H1 (cell line): ENCODE measurements around the gene CLEC16A. TPM values are rescaled to one million over a fixed set of nuclear protein-coding genes. Genes with fewer than 3 reads are reported as not detected.

ENCODE experiments used
- CTCF ChIA-PET: fragments of 300-600 bp; sonication (Branson Sonifier 250); formaldehyde crosslinking; loops from one replicate; lab custom pipeline; 2021; ENCODE audit not compliant: partially characterized antibody; lab: Charles Lee
- POLR2A ChIA-PET: fragments of 300-600 bp; sonication (Branson Sonifier 250); formaldehyde crosslinking; loops from one replicate; lab custom pipeline; 2021; ENCODE audit warnings: inconsistent platforms; ENCODE audit not compliant: partially characterized antibody; lab: Charles Lee
- DNase-seq, 2 experiments: peaks; one replicate each; pipeline versions ENCODE4 v3.0.0 to v3.0.0-alpha.2; 2010 to 2022; ENCODE audit warnings: low spot score in 2 of 2, low read depth in 1 of 2, mixed read lengths in 1 of 2
- FAIRE-seq: peaks from 2 replicates; lab custom pipeline; 2011; peaks lifted over from hg19 to GRCh38; lab: Jason Lieb, UNC
- H2AFZ ChIP-seq: 2 replicates; pipeline ENCODE4 v1.8.1; 2012; ENCODE audit warnings: low read length, inconsistent platforms
- H2AK5ac ChIP-seq: 2 replicates; pipeline ENCODE4 v1.6.1; 2013; ENCODE audit warnings: low read depth, low read length
- H2BK120ac ChIP-seq: replicated peaks from 2 replicates; pipeline ENCODE3; 2013; ENCODE audit warnings: low read depth, low read length, inconsistent platforms
- H2BK12ac ChIP-seq: 2 replicates; pipeline ENCODE4 v1.6.1; 2013; ENCODE audit warnings: low read depth, low read length
- H2BK15ac ChIP-seq: 2 replicates; pipeline ENCODE4 v1.6.1; 2013; ENCODE audit warnings: low read length
- H2BK20ac ChIP-seq: 2 replicates; pipeline ENCODE4 v1.6.1; 2013; ENCODE audit warnings: low read length
- H2BK5ac ChIP-seq: 2 replicates; pipeline ENCODE4 v1.6.1; 2013; ENCODE audit warnings: low read depth, low read length
- H3K14ac ChIP-seq: 2 replicates; pipeline ENCODE4 v1.6.1; 2013; ENCODE audit warnings: inconsistent platforms; ENCODE audit not compliant: insufficient read length
- H3K18ac ChIP-seq: 2 replicates; pipeline ENCODE4 v1.6.1; 2013; ENCODE audit warnings: low read length; ENCODE audit errors: extremely low read depth
- H3K23ac ChIP-seq: 2 replicates; pipeline ENCODE4 v1.6.1; 2013; ENCODE audit warnings: inconsistent platforms; ENCODE audit not compliant: insufficient read length
- H3K23me2 ChIP-seq: 2 replicates; pipeline ENCODE4 v1.6.1; 2013; ENCODE audit warnings: low read depth, low read length
- H3K27ac ChIP-seq: 2 replicates; pipeline ENCODE4 v1.6.1; 2011; ENCODE audit warnings: low read depth, low read length, inconsistent platforms
- H3K27me3 ChIP-seq, 4 experiments: replicated peaks in 1 of 4; 1 replicate in 1 of 4; 2 replicates in 3 of 4; pipeline versions ENCODE4 v1.6.1 to v1.8.1; 2011 to 2013; ENCODE audit warnings: low read length in 3 of 4, mild to moderate bottlenecking in 3 of 4, inconsistent platforms in 2 of 4, mixed read lengths in 2 of 4, moderate library complexity in 1 of 4; ENCODE audit not compliant: control insufficient read depth in 3 of 4, insufficient read depth in 3 of 4; ENCODE audit errors: extremely low read depth in 1 of 4
- H3K36me3 ChIP-seq, 4 experiments: 2 replicates each; pipeline versions ENCODE4 v1.6.1 to v1.8.1; 2011 to 2013; ENCODE audit warnings: mild to moderate bottlenecking in 4 of 4, low read length in 3 of 4, moderate library complexity in 2 of 4, control low read depth in 1 of 4, inconsistent platforms in 1 of 4; ENCODE audit not compliant: insufficient read depth in 4 of 4, control insufficient read depth in 2 of 4
- H3K4ac ChIP-seq: replicated peaks from 2 replicates; pipeline ENCODE3; 2013; ENCODE audit warnings: low read length, low read depth, mixed read lengths, inconsistent platforms; ENCODE audit not compliant: insufficient read length
- H3K4me1 ChIP-seq, 4 experiments: replicated peaks in 1 of 4; 1 replicate in 1 of 4; 2 replicates in 3 of 4; pipeline versions ENCODE4 v1.6.1 to v1.8.1; 2011 to 2013; ENCODE audit warnings: low read length in 3 of 4, inconsistent platforms in 2 of 4, mixed read lengths in 1 of 4; ENCODE audit not compliant: insufficient read depth in 4 of 4, control insufficient read depth in 3 of 4
- H3K4me2 ChIP-seq, 2 experiments: 2 replicates each; pipeline versions ENCODE4 v1.6.1 to v1.8.1; 2011 to 2013; ENCODE audit warnings: low read depth in 2 of 2, low read length in 2 of 2, control low read depth in 1 of 2, inconsistent platforms in 1 of 2, mild to moderate bottlenecking in 1 of 2; ENCODE audit not compliant: insufficient read depth in 1 of 2
- H3K4me3 ChIP-seq, 4 experiments: fragments of 200-600, 300-600 bp in 1 of 4; sonication (generic), shearing (Covaris generic), sonication (Bioruptor Twin) in 1 of 4; 2 replicates each; pipeline versions ENCODE4 v1.5.1 to v1.8.1; 2011 to 2016; ENCODE audit warnings: low read length in 4 of 4, low read depth in 3 of 4, control low read depth in 2 of 4, inconsistent platforms in 2 of 4, mild to moderate bottlenecking in 2 of 4, mixed read lengths in 1 of 4, moderate library complexity in 1 of 4; ENCODE audit not compliant: insufficient read depth in 2 of 4; ENCODE audit errors: extremely low read depth in 1 of 4
- H3K56ac ChIP-seq: replicated peaks from 2 replicates; pipeline ENCODE3; 2013; ENCODE audit warnings: low read depth, mild to moderate bottlenecking, mixed read lengths, low read length, inconsistent platforms; ENCODE audit not compliant: insufficient read length
- H3K79me1 ChIP-seq: 2 replicates; pipeline ENCODE4 v1.6.1; 2013; ENCODE audit warnings: low read depth, low read length, control low read depth
- H3K79me2 ChIP-seq, 2 experiments: 2 replicates each; pipeline versions ENCODE4 v1.6.1 to v1.8.1; 2012 to 2013; ENCODE audit warnings: low read length in 2 of 2, mild to moderate bottlenecking in 2 of 2, inconsistent platforms in 1 of 2; ENCODE audit not compliant: insufficient read depth in 2 of 2, control insufficient read depth in 1 of 2
- H3K9ac ChIP-seq, 4 experiments: replicated peaks in 1 of 4; 1 replicate in 1 of 4; 2 replicates in 3 of 4; pipeline versions ENCODE4 v1.6.1 to v1.8.1; 2011 to 2013; ENCODE audit warnings: low read depth in 3 of 4, low read length in 3 of 4, control low read depth in 2 of 4, mild to moderate bottlenecking in 2 of 4, moderate library complexity in 2 of 4, inconsistent platforms in 1 of 4; ENCODE audit errors: extremely low read depth in 1 of 4
- H3K9me3 ChIP-seq, 2 experiments: 2 replicates each; pipeline versions ENCODE4 v1.6.1 to v1.8.1; 2012 to 2013; ENCODE audit warnings: mild to moderate bottlenecking in 2 of 2, moderate library complexity in 2 of 2, control low read depth in 1 of 2, inconsistent platforms in 1 of 2, low read depth in 1 of 2, low read length in 1 of 2, mixed read lengths in 1 of 2; ENCODE audit not compliant: insufficient read depth in 2 of 2
- H4K20me1 ChIP-seq, 2 experiments: replicated peaks in 1 of 2; 2 replicates each; pipeline versions ENCODE3 to v1.8.1; 2011 to 2013; ENCODE audit warnings: inconsistent platforms in 2 of 2, low read length in 2 of 2, mild to moderate bottlenecking in 1 of 2; ENCODE audit not compliant: insufficient read depth in 2 of 2, control insufficient read depth in 1 of 2
- H4K5ac ChIP-seq: 2 replicates; pipeline ENCODE4 v1.6.1; 2013; ENCODE audit warnings: low read length, low read depth, mixed read lengths, inconsistent platforms; ENCODE audit not compliant: insufficient read length
- H4K8ac ChIP-seq: 2 replicates; pipeline ENCODE4 v1.8.0; 2013; ENCODE audit warnings: mild to moderate bottlenecking, moderate library complexity, low read length, inconsistent platforms; ENCODE audit not compliant: insufficient read depth; ENCODE audit errors: extremely low read depth
- H4K91ac ChIP-seq: replicated peaks from 2 replicates; pipeline ENCODE3; 2013; ENCODE audit warnings: low read length, mixed read lengths, inconsistent platforms; ENCODE audit not compliant: insufficient read length
- BRCA1 ChIP-seq: IDR thresholded peaks from 2 replicates; pipeline ENCODE4 v1.6.1; 2012; ENCODE audit warnings: low read depth, low read length, improper control_type of control experiment
- EP300 ChIP-seq, 2 experiments: IDR thresholded peaks; 1 replicate in 1 of 2; 2 replicates in 1 of 2; pipeline ENCODE4 v1.6.1; 2011 to 2012; ENCODE audit warnings: low read depth in 2 of 2, low read length in 2 of 2, mild to moderate bottlenecking in 2 of 2, borderline replicate concordance in 1 of 2, inconsistent platforms in 1 of 2, moderate library complexity in 1 of 2
- KDM1A ChIP-seq: fragments of 200-600, 300-600 bp; sonication (generic); IDR thresholded peaks from 2 replicates; pipeline ENCODE4 v1.7.1; 2016; ENCODE audit warnings: mild to moderate bottlenecking, low read length, borderline replicate concordance
- YY1 ChIP-seq: IDR thresholded peaks from 2 replicates; pipeline ENCODE4 v1.6.1; 2011; ENCODE audit warnings: low read depth, mild to moderate bottlenecking, low read length
- WGBS, 2 experiments: shearing (Covaris generic) in 1 of 2; methylation state at CpG; one replicate each; pipeline versions ENCODE4 v1.1.6 to v1.1.7; 2013 to 2015; ENCODE audit warnings: low lambda C conversion rate in 2 of 2, mixed read lengths in 2 of 2, inconsistent platforms in 1 of 2, low coverage in 1 of 2, missing lambda C conversion rate in 1 of 2; ENCODE audit not compliant: insufficient replicate concordance in 2 of 2, insufficient coverage in 1 of 2, insufficient read length in 1 of 2; ENCODE audit errors: extremely low coverage in 1 of 2, missing lambda C conversion rate in 1 of 2; 5-methylcytosine and 5-hydroxymethylcytosine counted together
- polyA plus RNA-seq, 7 experiments: library from polyadenylated mRNA; depleted of rRNA in 3 of 7; stranded (reverse) in 5 of 7; unstranded in 2 of 7; fragments of >200 nt in 5 of 7; fragments of 200-250 nt in 2 of 7; gene quantifications; 1 replicate in 5 of 7; 2 replicates in 1 of 7; 4 replicates in 1 of 7; pipeline versions ENCODE4 v1.2.1 to v1.2.3, GENCODE V29; 2011 to 2013; ENCODE audit warnings: missing spikeins in 2 of 7, mixed read lengths in 2 of 7
- total RNA-seq: library from RNA; stranded (reverse); fragmentation: NEBNext Ultra II Directional; extraction: Animal tissue kit (Norgen Biotek cat#: 25700); gene quantifications from 2 replicates; pipeline ENCODE4 v1.2.1, GENCODE V29; 2021

CLEC16A gene
- total and polyA plus RNA-seq, 2 of the 8 experiments (the other 6 are each of a cell fraction or from before 2014, with no cell fraction given) = 7.6 to 19.3 TPM

DNA sequence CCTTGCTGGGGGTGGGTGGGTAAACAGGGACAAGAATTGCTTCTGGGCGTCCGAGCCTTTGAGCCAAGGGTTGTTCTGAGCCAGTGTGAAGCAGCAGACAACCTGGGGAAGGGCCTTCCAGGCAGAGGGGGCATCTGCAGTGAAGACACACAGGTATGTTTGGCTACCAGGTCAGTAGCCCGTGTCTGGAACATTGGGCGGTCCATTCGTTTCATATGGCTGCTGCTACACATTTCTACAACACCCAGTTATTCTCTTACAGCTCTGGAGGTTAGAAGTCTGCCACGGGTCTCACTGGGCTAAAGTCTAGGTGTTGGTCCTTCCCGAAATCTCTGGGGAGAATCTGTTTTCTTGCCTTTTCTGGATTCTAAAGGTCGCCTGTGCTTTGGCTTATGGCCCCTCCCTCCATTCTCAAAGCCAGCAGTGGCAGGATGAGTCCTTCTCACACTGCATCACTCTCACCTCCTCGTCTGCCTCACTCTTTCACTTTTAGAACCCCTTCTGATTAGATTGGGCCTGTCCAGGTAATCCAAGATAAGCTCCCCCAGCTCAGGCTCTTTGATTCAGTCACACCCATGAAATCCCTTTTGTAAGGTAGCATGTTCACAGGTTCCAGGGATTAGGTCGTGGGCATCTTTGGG lies 136.1 kb downstream of the CLEC16A start:
- Histone ChIP-seq H3K18ac (no peak overlapping the region), H2BK20ac (no peak overlapping the region), H4K8ac (no peak overlapping the region), H3K9me3 (no peaks in the 10 kb centered on the region), H3K56ac (no peak overlapping the region), H2BK120ac (no peak overlapping the region), H3K4ac (no peak overlapping the region), H3K79me1 (no peaks in the 10 kb centered on the region; the same call in 1 of the 2 replicates), H3K4me3 (no peak overlapping the region), H2AK5ac (no peak overlapping the region), H3K27ac (no peak overlapping the region), H3K36me3 (no peaks in the 10 kb centered on the region), H3K23me2 (no peaks in the 10 kb centered on the region), H3K23ac (no peak overlapping the region), H4K20me1 (no peaks in the 10 kb centered on the region), H2BK15ac (no peak overlapping the region), H3K4me1 (no peaks in the 10 kb centered on the region; a peak in 1 of 7 replicates), H3K14ac (no peak overlapping the region), H3K27me3 (no peaks in the 10 kb centered on the region), H2AFZ (no peak overlapping the region), H3K4me2 (no peak overlapping the region), H4K5ac (no peak overlapping the region), H4K91ac (no peak overlapping the region), H2BK12ac (no peak overlapping the region), H3K9ac (no peak overlapping the region), H3K79me2 (no peaks in the 10 kb centered on the region), H2BK5ac (no peak overlapping the region)
- 92% methylated on average over 10 of the region's 10 CpGs; no CpG with 5 or more reads in 1 of the 2 experiments for WGBS, 2 experiments
- POLR2A ChIA-PET = no interaction called here
- FAIRE-seq = no peak
- CTCF ChIA-PET = interaction anchor here (0.9 kb wide), 1 partner anchor 16 kb away, joined by 3 read pairs; no protein-coding TSS in a partner anchor
- no peak for DNase-seq
- TF ChIP-seq YY1 (no peak), BRCA1 (no peak), KDM1A (no peak), EP300 (IDR thresholded peaks at IDR 0.05; ENCODE audit: borderline replicate concordance in 1 of 2, low read depth in 2 of 2, low read length in 2 of 2) (no peak)
